GM19193 (cell line): ENCODE results near the gene ZNF226.

Experiments
- POLR2A ChIP-seq: IDR thresholded peaks from 4 replicates; pipeline ENCODE4 v1.6.1; 2011; ENCODE audit not compliant: insufficient read depth, insufficient read length; ENCODE audit errors: extremely low read depth

ZNF226 gene

DNA sequence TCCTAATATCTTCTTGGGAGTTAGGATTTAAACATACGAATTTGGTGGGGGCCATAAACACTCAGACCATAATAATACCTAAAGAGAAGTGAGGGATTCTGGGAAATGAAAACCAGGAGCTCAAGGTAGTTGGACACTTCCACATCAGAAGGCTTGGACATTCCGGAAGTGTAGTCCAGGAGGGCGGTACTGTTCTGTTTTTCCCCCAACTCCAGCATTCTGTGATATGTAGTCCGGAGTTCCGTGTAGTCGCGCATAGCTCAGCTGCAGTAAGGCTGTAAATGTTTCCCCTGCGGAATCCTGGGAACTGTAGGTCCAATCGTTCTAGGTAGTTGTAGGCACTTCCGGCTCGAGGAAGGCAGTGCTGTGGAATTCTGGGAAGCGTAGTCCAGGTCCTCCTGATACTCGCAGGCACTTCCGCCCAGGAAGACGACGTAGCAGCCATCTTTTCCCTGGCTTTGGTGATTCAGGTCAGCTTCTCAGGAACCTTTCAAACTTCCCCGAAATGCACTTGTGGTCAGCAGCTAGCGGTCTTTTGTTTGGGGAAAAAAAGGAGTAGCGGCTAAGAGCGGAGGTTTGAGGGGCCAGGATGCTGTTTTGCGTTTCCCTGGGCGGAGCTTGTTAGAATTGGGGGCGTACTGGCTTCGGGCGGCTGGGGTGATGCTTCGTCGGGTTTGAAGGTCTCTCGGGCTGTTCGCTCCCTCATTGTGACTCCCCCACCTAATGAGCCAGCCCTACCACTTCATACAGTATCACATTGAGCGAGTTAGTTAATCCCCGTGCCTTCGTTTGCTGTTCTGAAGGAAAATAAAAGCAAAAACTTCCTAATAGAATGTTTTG, at the start of gene ZNF226:
Gene ZNF226 (plus strand): TSS at position 428 of the 840 bp plus-strand sequence. CDS start 4,981 bp downstream, outside the sequence.
- peak; percentile 81 for TF ChIP-seq POLR2A

DNA sequence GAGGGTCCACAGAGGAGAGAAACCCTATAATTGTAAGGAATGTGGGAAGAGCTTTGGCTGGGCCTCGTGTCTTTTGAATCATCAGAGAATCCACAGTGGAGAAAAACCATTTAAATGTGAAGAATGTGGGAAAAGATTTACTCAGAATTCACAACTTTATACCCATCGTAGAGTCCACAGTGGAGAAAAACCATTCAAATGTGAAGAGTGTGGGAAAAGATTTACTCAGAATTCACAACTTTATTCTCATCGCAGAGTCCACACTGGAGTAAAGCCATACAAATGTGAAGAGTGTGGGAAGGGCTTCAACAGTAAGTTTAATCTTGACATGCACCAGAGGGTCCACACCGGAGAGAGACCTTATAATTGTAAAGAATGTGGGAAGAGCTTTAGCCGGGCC, 32.9 kb upstream of the ZNF226 start:
- no peak for TF ChIP-seq POLR2A

DNA sequence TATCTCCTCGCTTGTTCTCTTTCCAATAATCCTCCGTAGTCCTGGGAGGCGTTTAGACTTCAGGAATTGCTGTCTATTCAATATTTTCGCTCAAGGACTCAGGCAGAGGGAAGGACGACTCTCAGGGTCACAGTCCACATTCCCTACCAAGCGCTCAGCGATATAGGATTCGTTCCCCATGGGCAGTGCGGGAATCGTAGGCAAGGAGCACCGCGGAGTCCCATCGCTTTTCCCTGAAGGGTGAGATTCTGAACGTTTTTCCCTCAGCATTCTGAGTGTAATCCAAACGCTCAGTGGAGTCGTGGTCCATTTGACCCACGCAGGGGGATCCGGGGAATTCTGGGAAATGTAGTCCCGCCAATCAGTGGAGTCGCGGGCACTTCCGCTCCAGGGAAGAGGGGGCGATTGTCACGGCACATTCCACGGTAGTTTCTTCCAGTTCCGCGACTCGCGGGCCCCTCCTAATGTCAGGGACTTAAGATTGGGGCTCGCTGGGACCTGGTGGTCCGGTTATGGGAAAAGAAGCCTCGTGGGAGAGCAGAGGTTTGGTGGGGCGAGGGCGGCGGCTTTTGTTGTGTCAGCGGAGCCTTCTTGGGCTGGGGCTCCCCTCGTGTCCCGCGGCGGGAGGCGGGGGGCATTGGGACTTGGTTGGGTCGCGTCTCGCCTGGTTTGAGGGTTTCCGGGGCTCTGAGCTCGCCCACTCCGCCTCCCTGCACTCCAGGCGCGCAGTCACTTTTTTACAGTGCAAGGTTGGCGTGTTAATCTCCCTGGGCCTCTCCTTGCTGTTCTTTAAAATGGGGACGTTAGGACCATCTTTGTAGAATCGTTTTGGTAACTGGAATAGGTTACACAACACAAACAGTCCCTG, 23.5 kb upstream of the ZNF226 start, which contains the start of gene ZNF234:
Gene ZNF234 (plus strand): TSS at position 364 of the 868 bp plus-strand sequence. CDS start 3,079 bp downstream, outside the sequence.
- TF ChIP-seq POLR2A = peak; percentile 62

DNA sequence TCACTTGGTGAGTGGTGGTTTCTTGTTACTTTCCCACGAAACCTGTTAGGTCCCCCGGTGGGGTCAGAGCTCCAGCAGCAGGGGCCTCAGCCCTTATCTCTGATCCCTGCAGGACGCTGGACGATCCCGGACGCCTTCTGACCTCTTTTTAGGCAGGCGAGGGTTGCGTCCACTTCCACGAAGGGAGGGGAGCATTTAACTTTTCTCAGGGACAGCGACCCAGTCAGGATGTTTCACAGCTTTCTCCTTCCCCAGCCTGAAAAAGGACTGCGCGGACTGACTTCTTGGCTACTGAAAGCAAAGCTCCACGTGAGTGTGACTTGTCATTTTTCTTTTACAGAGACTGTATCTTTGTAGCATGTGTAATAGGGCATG, 22.9 kb upstream of the ZNF226 start:
- no peak for TF ChIP-seq POLR2A

DNA sequence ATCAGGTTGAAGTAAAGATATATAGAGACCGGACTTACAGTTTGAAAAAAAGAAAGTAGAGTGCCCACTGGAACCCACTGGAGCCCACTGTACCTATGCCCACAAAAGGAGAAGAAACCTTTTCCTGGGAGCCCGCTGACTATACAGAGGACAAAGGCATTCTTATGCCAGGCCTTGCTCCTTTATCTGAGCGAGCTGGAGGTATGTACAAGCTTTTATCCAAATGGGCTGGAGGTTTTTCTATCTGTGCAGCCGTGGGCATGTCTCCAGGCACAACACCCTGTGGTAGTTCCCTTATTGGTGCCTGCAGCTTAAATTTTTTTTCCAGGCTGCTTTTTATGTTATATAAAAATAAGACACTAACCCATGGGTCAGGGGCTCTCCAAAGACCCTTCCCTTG, 15.1 kb upstream of the ZNF226 start:
- TF ChIP-seq POLR2A = no peak

DNA sequence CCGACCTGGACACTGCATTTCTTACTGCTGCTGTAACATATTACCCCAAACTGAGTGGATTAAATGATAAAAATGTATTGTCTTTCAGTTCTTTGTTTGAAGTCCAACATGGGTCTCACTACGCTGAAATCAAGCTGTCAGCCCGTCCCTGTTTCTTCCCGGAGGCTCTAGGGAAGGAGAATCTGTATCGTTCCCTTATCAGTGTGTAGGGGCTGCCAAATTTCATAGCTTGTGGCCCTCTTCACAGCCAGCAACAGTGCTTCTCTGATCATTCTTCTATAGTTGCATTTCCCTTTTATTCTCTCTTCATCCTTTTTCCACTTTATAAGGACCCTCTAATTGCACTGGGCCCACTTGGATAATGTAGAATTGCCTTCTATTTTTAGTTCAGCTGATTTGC, 13.4 kb upstream of the ZNF226 start:
- TF ChIP-seq POLR2A = no peak

DNA sequence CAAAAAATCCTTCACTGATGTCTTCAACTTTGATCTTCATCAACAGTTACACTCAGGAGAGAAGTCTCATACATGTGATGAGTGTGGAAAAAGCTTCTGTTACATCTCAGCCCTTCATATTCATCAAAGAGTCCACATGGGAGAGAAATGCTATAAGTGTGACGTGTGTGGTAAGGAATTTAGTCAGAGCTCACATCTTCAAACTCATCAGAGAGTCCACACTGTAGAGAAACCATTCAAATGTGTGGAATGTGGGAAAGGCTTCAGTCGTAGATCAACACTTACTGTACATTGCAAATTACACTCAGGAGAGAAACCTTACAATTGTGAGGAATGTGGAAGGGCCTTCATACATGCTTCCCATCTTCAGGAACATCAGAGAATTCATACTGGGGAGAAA, 8.4 kb upstream of the ZNF226 start:
- no peak for TF ChIP-seq POLR2A

DNA sequence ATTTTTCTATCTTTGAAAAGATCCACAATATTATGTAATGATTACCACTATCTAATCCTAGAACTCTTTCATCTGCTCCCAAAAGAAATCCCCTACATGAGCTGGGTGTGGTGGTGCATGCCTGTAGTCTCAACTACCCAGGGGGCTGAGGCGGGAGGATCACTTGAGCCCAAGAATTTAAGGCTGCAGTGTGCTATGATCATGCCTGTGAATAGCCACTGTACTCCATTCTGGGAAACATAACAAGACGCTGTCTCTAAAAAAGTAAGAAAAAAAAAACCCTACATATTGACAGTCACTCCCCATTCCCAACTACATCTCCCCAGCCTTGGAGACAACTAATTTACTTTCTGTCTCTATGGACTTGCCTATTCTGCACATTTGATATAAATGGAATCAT, 1.1 kb upstream of the ZNF226 start:
- no peak for TF ChIP-seq POLR2A

DNA sequence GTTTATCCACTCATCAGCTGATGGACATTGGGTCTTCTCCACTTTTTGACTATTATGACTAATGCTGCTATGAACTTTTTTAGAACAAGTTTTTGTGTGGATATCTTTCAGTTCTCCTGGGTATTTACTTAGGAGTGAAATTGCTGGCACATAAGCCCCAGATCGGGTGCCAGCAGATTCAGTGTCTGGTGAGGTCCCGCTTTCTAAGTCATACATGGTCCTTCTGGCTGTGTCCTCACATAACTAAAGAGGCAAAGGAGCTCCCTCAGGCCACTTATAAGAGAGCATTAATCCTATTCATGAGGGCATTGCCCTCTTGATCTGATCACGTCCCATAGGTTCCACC, 600 bp upstream of the ZNF226 start:
- no peak for TF ChIP-seq POLR2A

DNA sequence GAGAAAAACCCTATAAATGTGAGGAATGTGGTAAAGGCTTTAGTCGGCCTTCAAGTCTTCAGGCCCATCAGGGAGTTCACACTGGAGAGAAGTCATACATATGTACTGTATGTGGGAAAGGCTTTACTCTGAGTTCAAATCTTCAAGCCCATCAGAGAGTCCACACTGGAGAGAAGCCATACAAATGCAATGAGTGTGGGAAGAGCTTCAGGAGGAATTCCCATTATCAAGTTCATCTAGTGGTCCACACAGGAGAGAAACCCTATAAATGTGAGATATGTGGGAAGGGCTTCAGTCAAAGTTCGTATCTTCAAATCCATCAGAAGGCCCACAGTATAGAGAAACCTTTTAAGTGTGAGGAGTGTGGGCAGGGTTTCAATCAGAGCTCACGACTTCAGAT, 11.7 kb downstream of the ZNF226 start:
- no peak for TF ChIP-seq POLR2A

DNA sequence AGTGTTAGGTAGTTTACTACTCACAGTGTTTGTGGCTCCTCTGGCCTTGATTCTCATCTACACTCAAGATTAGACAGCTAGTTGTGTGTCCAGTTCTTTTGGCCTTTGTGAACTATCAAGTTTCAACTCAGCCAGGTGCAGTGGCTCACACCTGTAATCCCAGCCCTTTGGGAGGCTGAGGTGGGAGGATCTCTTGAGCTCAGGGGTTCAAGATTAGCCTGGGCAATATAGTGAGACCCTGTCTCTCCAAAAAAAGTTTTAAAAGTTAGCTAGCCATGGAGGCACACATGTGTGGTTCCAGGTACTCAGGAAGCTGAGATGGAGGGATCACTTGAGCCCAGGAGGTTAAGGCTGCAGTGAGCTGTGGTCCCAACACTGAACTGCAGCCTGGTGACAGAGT, 16.1 kb downstream of the ZNF226 start:
- TF ChIP-seq POLR2A = no peak

DNA sequence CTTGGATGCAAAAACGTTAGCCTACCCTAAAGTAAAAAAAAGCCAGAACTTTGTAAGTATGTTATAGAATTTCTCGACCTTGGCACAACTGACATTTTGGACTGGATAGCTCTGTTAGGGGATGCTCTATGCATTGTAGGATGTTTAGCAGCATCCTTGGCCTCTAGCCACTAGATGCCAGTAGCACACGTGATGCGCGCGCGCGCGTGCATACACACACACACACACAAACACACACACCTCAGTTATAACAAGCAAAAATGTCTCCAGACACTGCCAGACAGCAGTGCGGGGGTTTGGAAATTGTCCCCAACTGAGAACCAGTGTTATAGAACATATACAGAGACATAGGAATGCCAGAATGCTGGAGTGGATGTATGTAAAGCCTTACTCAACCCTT, 17.2 kb downstream of the ZNF226 start:
- no peak for TF ChIP-seq POLR2A

DNA sequence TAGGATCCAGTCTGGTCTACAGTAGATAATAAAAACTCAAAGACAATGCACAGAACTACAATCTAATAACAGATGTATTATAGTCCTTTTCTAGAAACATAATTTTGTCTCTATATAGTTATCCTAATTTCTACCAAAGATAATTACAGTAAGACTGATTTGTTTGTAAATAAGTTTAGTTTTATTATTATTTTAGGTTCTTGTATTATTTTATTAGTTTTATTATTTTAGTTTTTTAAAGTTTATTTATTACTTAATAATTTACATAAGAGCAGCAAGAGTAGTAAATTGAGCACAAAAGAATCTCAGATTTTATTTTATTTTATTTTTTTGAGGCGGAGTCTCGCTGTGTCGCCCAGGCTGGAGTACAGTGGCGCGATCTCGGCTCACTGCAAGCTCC, 25.1 kb downstream of the ZNF226 start:
- no peak for TF ChIP-seq POLR2A

DNA sequence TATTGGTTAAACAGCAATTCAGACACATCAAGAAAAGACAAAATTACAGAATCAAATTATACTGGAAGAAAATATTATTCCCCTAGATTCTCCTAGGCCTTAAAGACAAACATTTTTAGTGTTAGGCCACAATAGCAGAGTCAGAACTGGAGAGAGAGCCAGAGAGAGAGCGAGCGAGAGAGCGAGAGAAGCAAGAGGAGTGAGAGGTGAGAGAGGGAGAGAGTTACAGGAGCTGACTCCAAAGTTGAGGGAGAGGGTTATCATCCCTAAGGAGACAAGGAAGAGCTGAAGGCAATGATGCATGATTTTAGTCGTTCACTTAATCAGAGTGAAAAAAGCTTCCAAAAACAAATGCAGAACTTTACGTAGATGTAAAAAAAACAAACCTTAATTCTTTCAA, 27.2 kb downstream of the ZNF226 start:
- TF ChIP-seq POLR2A = no peak

DNA sequence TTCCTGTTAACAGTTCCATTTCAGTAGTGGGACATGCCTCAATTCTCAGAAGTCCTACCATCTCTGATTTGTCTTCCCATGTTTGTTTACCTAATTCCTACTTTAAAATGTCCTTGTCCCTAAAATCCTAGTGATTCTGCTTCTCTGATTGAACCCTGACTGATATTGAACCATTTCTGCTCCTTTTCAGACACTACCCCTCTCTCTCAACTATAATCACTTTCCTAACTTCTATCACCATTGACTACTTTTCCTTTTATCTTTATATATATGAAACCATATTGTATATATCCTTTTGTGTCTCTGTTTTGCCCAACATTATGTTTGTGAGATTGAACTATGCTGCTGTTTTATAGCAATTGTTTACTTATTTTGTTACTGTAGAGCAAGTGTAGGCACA, 31.9 kb downstream of the ZNF226 start:
- TF ChIP-seq POLR2A = no peak

DNA sequence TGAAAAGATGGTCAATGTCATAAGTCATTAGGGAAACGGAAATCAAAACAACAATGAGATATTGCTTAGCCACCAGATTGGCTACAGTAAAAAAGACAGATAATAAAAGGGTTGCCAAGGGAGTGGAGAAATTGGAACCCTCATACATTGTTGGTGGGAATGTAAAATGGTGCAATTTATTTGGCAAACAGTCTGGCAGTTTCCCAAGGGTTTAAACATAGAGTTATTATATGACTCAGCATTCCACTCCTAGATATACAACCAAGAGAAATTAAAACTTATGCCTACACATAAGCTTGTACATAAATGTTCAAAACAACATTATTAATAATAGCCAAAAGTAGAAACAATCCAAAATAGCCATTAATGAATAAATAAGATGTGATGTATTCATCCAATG, 37.6 kb downstream of the ZNF226 start:
- TF ChIP-seq POLR2A = no peak
